Spleen (tissue), 11 donors: ENCODE data around the gene ZDBF2. TPM values are rescaled to one million over a fixed set of nuclear protein-coding genes. Genes with fewer than 3 reads are reported as not detected.

Source experiments
- DNase-seq: peaks from one replicate; pipeline ENCODE4 v3.0.0-alpha.2; 2020
- H3K27ac ChIP-seq, 8 donors: fragments of 200-600 bp; sonication (generic) in 7 of 8; 1 replicate in 4 of 8; 2 replicates in 4 of 8; pipeline versions ENCODE4 v1.5.0 to v1.8.0; 2016 to 2021; ENCODE audit warnings: inconsistent platforms in 4 of 8, mild to moderate bottlenecking in 4 of 8, moderate library complexity in 1 of 8
- H3K27me3 ChIP-seq, 7 donors: fragments of 200-600 bp; sonication (generic) in 6 of 7; replicated peaks in 1 of 7; 1 replicate in 4 of 7; 2 replicates in 3 of 7; pipeline versions ENCODE4 v1.5.0 to v1.8.0; 2016 to 2021; ENCODE audit warnings: inconsistent platforms in 3 of 7, mild to moderate bottlenecking in 1 of 7
- H3K36me3 ChIP-seq, 6 donors: fragments of 200-600 bp; sonication (generic) in 5 of 6; 1 replicate in 4 of 6; 2 replicates in 2 of 6; pipeline versions ENCODE4 v1.5.0 to v1.8.0; 2016 to 2021; ENCODE audit warnings: inconsistent platforms in 2 of 6
- H3K4me1 ChIP-seq, 6 donors: fragments of 200-600 bp; sonication (generic) in 5 of 6; 1 replicate in 3 of 6; 2 replicates in 3 of 6; pipeline versions ENCODE4 v1.5.0 to v1.8.0; 2016 to 2021; ENCODE audit warnings: inconsistent platforms in 3 of 6
- H3K4me3 ChIP-seq, 8 donors: fragments of 200-600 bp; sonication (generic) in 7 of 8; 1 replicate in 4 of 8; 2 replicates in 4 of 8; pipeline versions ENCODE4 v1.5.0 to v1.8.0; 2016 to 2021; ENCODE audit warnings: inconsistent platforms in 4 of 8, mild to moderate bottlenecking in 4 of 8, moderate library complexity in 2 of 8
- H3K9me3 ChIP-seq, 8 donors: fragments of 200-600 bp; sonication (generic) in 7 of 8; 1 replicate in 4 of 8; 2 replicates in 4 of 8; pipeline versions ENCODE4 v1.5.0 to v1.8.0; 2016 to 2021; ENCODE audit warnings: inconsistent platforms in 4 of 8
- CTCF ChIP-seq, 11 experiments: fragments of 200-600 bp in 7 of 11; fragments of 450-650 bp in 4 of 11; sonication (generic) in 4 of 11; IDR thresholded peaks in 8 of 11; conservative IDR thresholded peaks in 3 of 11; 1 replicate in 7 of 11; 2 replicates in 4 of 11; pipeline versions ENCODE4 v1.4.0 to v1.8.0; 2016 to 2021; ENCODE audit warnings: antibody characterized with exemption in 11 of 11, inconsistent platforms in 4 of 11, mild to moderate bottlenecking in 1 of 11
- POLR2A ChIP-seq, 3 donors: fragments of 450-650 bp; IDR thresholded peaks; one replicate each; pipeline ENCODE4 v1.5.1; 2017; ENCODE audit warnings: antibody characterized with exemption in 3 of 3, mild to moderate bottlenecking in 1 of 3
- POLR2AphosphoS5 ChIP-seq, 3 donors: sonication (generic); formaldehyde crosslinking; IDR thresholded peaks; one replicate each; pipeline ENCODE4 v1.5.1; 2017; ENCODE audit warnings: antibody characterized with exemption in 3 of 3
- WGBS, 5 donors: extraction: QIAGEN DNeasy Blood & Tissue Kit in 3 of 5; methylation state at CpG; one replicate each; pipeline versions ENCODE4 v1.1.5 to v1.1.7; 2013 to 2018; 5-methylcytosine and 5-hydroxymethylcytosine counted together
- intact Hi-C: fragments of 100-400 bp; cut with DNase I; formaldehyde crosslinking; loops from one replicate; pipeline ENCODE4 v1.15.0; 2023; ENCODE audit warnings: low total_unique reads
- polyA plus RNA-seq, 3 donors: library from polyadenylated mRNA; stranded (reverse); fragments of 200-250 nt; gene quantifications; one replicate each; pipeline ENCODE4 v1.2.1, GENCODE V29; 2013
- total RNA-seq, 7 donors: library from RNA; depleted of rRNA in 3 of 7; stranded (reverse); fragments of >200 nt in 3 of 7; fragmentation: NEBNext Ultra II Directional in 4 of 7; extraction: Animal tissue kit (Norgen Biotek cat#: 25700) in 4 of 7; gene quantifications; one replicate each; pipeline versions ENCODE4 v1.1.0 to v1.2.1, GENCODE V29; 2016 to 2021
- donor health status: healthy with polysubstance abuse.
- donor health status: DM: no; HTN: no; CAD: no; lungs with moderate emphysema.
- donor health status: DM: no; HTN: no; CAD: no.
- donor health status: Bipolar disorder and iron deficiency.
- donor health status: healthy.
- donor health status: DM: no; HTN: no; CAD: no.
- donor health status: DM: yes; HTN: yes; CAD: no.

Gene ZDBF2
- total and polyA plus RNA-seq, 10 donors, result 1.2 to 14.7 (median 10.9) TPM

GRCh38 chr2:206323033-206323432 is 48.6 kb downstream of the ZDBF2 start:
- 88 to 96% (median 93%) methylated on average over 3 of the region's 3 CpGs for WGBS, 5 donors
- intact Hi-C loops, result no loop called here

GRCh38 chr2:206323486-206323885 is 49.0 kb downstream of the ZDBF2 start:
- Histone ChIP-seq H3K4me1 (no peaks in the 10 kb centered on the region), H3K27me3 (no peaks in the 10 kb centered on the region), H3K36me3 (no peaks in the 10 kb centered on the region), H3K27ac (no peak overlapping the region), H3K9me3 (peaks cover 2 to 15% (median 14%) of the 10 kb centered on the region in 8 donors), H3K4me3 (no peak overlapping the region)
- DNase-seq, result no peak
- intact Hi-C loops, result no loop called here
- WGBS, 5 donors, result 82 to 92% (median 85%) methylated on average over 4 of the region's 4 CpGs
- TF ChIP-seq POLR2AphosphoS5 (IDR thresholded peaks at IDR 0.05) (no peak), POLR2A (IDR thresholded peaks at IDR 0.05) (no peak), CTCF (IDR thresholded peaks at IDR 0.05 in 8 of 11, conservative IDR thresholded peaks at IDR 0.05 in 3 of 11) (no peak)

More at GRCh38 chr2:206323033-206323432, 48.6 kb downstream of the ZDBF2 start:
- Histone ChIP-seq H3K36me3 (no peaks in the 10 kb centered on the region), H3K4me3 (no peak overlapping the region), H3K9me3 (peaks cover 2 to 19% (median 17%) of the 10 kb centered on the region in 8 donors), H3K27ac (no peak overlapping the region), H3K4me1 (no peaks in the 10 kb centered on the region), H3K27me3 (no peaks in the 10 kb centered on the region)
- TF ChIP-seq CTCF (IDR thresholded peaks at IDR 0.05 in 8 of 11, conservative IDR thresholded peaks at IDR 0.05 in 3 of 11) (no peak), POLR2A (IDR thresholded peaks at IDR 0.05) (no peak), POLR2AphosphoS5 (IDR thresholded peaks at IDR 0.05) (no peak)
- no peak for DNase-seq

- no peak for DNase-seq
- intact Hi-C loops, result no loop called here
- Histone ChIP-seq H3K36me3 (no peaks in the 10 kb centered on the region), H3K27me3 (no peaks in the 10 kb centered on the region), H3K9me3 (peaks cover 0 to under 1% (median under 1%) of the 10 kb centered on the region in 8 donors), H3K27ac (no peak overlapping the region), H3K4me1 (no peaks in the 10 kb centered on the region), H3K4me3 (no peak overlapping the region)
- WGBS, 5 donors, result 76 to 88% (median 85%) methylated on average over 6 of the region's 6 CpGs
- no peak for TF ChIP-seq POLR2A (IDR thresholded peaks at IDR 0.05)
- no peak for TF ChIP-seq POLR2AphosphoS5 (IDR thresholded peaks at IDR 0.05)
- no peak for TF ChIP-seq CTCF (IDR thresholded peaks at IDR 0.05 in 8 of 11, conservative IDR thresholded peaks at IDR 0.05 in 3 of 11)
Measured at GRCh38 chr2:206324869-206325268, 50.4 kb downstream of the ZDBF2 start.

- no peaks in the 10 kb centered on the region for H3K9me3 ChIP-seq
- DNase-seq, result no peak
- TF ChIP-seq CTCF (IDR thresholded peaks at IDR 0.05 in 8 of 11, conservative IDR thresholded peaks at IDR 0.05 in 3 of 11) (no peak), POLR2AphosphoS5 (IDR thresholded peaks at IDR 0.05) (no peak), POLR2A (IDR thresholded peaks at IDR 0.05) (no peak)
- H3K27ac ChIP-seq, result no peak overlapping the region
- no peak overlapping the region for H3K4me3 ChIP-seq
- H3K27me3 ChIP-seq, result no peaks in the 10 kb centered on the region
- no peaks in the 10 kb centered on the region for H3K4me1 ChIP-seq
- 45 to 70% (median 63%) methylated on average over 1 of the region's 1 CpG for WGBS, 5 donors
- intact Hi-C loops, result no loop called here
- H3K36me3 ChIP-seq, result no peaks in the 10 kb centered on the region
Measured at GRCh38 chr2:206328974-206329373, 54.5 kb downstream of the ZDBF2 start.
